ENCODE measurements around the gene DLX5. TPM values are rescaled to one million over a fixed set of nuclear protein-coding genes. Genes with fewer than 3 reads are reported as not detected.

Gene DLX5
- total and polyA plus RNA-seq, 2 donors (not counting 3 experiments of a cell fraction or from before 2014, with no cell fraction given) = not detected

DNA sequence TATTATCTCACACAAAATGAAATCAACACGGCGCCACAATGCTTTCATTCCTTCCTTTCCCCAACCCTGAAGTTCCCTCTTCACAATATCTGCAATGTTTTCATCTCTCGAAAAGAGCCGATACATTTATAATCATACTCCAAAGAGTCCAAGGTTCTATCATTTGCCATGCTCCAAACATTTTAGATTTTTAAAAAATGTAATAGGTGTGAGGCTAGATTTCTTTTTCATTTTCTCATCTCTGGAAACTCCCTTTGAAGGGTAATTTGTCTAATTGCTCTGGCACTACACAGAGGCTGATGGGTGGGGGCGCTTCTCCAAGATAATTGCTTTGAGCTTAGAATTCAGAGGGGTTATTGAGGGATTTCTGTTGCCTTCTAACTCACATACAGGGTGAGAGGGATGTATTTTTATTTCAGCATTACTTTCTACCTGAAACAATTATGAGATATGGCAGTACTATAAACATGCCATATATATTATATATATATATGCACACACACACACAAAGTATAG, 4.9 kb downstream of the DLX5 start:
- Histone ChIP-seq H2AFZ (ENCODE audit: low read depth, low read length) (no peak overlapping the region), H3K4me3 (replicated peaks in 1 of 3; ENCODE audit: insufficient read depth in 1 of 3, low read depth in 1 of 3, low read length in 3 of 3) (no peak overlapping the region), H3K9me1 (replicated peaks; ENCODE audit: control insufficient read depth, extremely low read depth, insufficient read depth, low read length) (no peaks in the 10 kb centered on the region), H3K36me3 (ENCODE audit: control insufficient read depth in 2 of 2, extremely low read depth in 1 of 2, insufficient read depth in 2 of 2, low read length in 2 of 2) (no peaks in the 10 kb centered on the region), H3K79me2 (ENCODE audit: control insufficient read depth, insufficient read depth, low read length) (no peaks in the 10 kb centered on the region), H3K27ac (ENCODE audit: insufficient read depth, low read depth, low read length) (no peak overlapping the region), H3K27me3 (ENCODE audit: control insufficient read depth in 2 of 2, insufficient read depth in 2 of 2, low read length in 2 of 2) (peaks cover 96 to 98% of the 10 kb centered on the region in 2 experiments), H3K4me2 (ENCODE audit: insufficient read depth, low read length) (no peak overlapping the region), H3K9ac (replicated peaks; ENCODE audit: extremely low read depth, insufficient read depth, low read length) (no peak overlapping the region), H3K9me3 (replicated peaks; ENCODE audit: control insufficient read depth, insufficient read depth, low read length) (no peaks in the 10 kb centered on the region), H3K4me1 (ENCODE audit: control insufficient read depth, extremely low read depth, insufficient read depth, low read length) (no peaks in the 10 kb centered on the region), H4K20me1 (replicated peaks; ENCODE audit: control insufficient read depth, extremely low read depth, insufficient read depth, low read length) (no peaks in the 10 kb centered on the region)
- intact Hi-C loops (cut with micrococcal nuclease) = loop anchor here (10.0 kb wide), 1 partner anchor 345 kb away; no protein-coding TSS in a partner anchor
- no peak for TF ChIP-seq EZH2 (IDR thresholded peaks at IDR 0.05; ENCODE audit: borderline replicate concordance, low read depth, low read length, severe bottlenecking)
- TF ChIP-seq POLR2A (IDR thresholded peaks at IDR 0.05; ENCODE audit: low read depth, low read length) = no peak
- no peak for TF ChIP-seq GATA2 (IDR thresholded peaks at IDR 0.05; ENCODE audit: insufficient read depth, insufficient read length, low read depth, low read length)
- TF ChIP-seq, protein P1, sequence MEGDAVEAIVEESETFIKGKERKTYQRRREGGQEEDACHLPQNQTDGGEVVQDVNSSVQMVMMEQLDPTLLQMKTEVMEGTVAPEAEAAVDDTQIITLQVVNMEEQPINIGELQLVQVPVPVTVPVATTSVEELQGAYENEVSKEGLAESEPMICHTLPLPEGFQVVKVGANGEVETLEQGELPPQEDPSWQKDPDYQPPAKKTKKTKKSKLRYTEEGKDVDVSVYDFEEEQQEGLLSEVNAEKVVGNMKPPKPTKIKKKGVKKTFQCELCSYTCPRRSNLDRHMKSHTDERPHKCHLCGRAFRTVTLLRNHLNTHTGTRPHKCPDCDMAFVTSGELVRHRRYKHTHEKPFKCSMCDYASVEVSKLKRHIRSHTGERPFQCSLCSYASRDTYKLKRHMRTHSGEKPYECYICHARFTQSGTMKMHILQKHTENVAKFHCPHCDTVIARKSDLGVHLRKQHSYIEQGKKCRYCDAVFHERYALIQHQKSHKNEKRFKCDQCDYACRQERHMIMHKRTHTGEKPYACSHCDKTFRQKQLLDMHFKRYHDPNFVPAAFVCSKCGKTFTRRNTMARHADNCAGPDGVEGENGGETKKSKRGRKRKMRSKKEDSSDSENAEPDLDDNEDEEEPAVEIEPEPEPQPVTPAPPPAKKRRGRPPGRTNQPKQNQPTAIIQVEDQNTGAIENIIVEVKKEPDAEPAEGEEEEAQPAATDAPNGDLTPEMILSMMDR (IDR thresholded peaks at IDR 0.05; ENCODE audit: extremely low read depth in 1 of 2, insufficient read depth in 1 of 2, low read depth in 1 of 2, low read length in 2 of 2) = no peak
- TF ChIP-seq JUN (IDR thresholded peaks at IDR 0.05; ENCODE audit: borderline replicate concordance, insufficient read depth, insufficient read length, low read depth) = no peak
- TF ChIP-seq, protein P2, sequence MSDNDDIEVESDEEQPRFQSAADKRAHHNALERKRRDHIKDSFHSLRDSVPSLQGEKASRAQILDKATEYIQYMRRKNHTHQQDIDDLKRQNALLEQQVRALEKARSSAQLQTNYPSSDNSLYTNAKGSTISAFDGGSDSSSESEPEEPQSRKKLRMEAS (IDR thresholded peaks at IDR 0.05; ENCODE audit: insufficient read depth, insufficient read length) = no peak
- TF ChIP-seq MYC (IDR thresholded peaks at IDR 0.05; ENCODE audit: low read depth, low read length) = no peak
- no peak for TF ChIP-seq POLR2AphosphoS5 (IDR thresholded peaks at IDR 0.05; ENCODE audit: insufficient read depth, low read depth, low read length)
- no peak for TF ChIP-seq FOS (IDR thresholded peaks at IDR 0.05; ENCODE audit: borderline replicate concordance, insufficient read depth, low read length)
- DNase-seq (ENCODE audit: low read depth, low spot score) = no peak
- dilution Hi-C loops (cut with MboI; ENCODE audit: extremely low pct_ligation_motif_present, low sequenced_read_pairs) = no loop called here
- no peak for FAIRE-seq
- ChIA-PET POLR2A (no interaction called here), CTCF (interaction anchor here (0.5 to 7.4 kb wide), 3 partner anchors 7 to 32 kb away, joined by 3 to 48 read pairs (median 3); no protein-coding TSS in a partner anchor)
- no TSS peak for BruUV-seq (replicated peaks)

Measured in endothelial cell of umbilical vein (primary cell).